ENCODE measurements around the gene NTM.

The NTM gene

GRCh38 chr11:132036220-132036619 lies 665.8 kb downstream of the NTM start:
- no peaks in the 10 kb centered on the region for H3K36me3 ChIP-seq
- TF ChIP-seq CTCF (IDR thresholded peaks at IDR 0.05; ENCODE audit: low read depth, low read length) = no peak
- H3K4me3 ChIP-seq (ENCODE audit: low read depth, low read length) = no peak overlapping the region
- no peak for DNase-seq
- H3K27me3 ChIP-seq = no peaks in the 10 kb centered on the region
- H3K9me3 ChIP-seq = no peaks in the 10 kb centered on the region; the same call in 1 of the 2 replicates
- no peaks in the 10 kb centered on the region for H3K4me1 ChIP-seq

DNA sequence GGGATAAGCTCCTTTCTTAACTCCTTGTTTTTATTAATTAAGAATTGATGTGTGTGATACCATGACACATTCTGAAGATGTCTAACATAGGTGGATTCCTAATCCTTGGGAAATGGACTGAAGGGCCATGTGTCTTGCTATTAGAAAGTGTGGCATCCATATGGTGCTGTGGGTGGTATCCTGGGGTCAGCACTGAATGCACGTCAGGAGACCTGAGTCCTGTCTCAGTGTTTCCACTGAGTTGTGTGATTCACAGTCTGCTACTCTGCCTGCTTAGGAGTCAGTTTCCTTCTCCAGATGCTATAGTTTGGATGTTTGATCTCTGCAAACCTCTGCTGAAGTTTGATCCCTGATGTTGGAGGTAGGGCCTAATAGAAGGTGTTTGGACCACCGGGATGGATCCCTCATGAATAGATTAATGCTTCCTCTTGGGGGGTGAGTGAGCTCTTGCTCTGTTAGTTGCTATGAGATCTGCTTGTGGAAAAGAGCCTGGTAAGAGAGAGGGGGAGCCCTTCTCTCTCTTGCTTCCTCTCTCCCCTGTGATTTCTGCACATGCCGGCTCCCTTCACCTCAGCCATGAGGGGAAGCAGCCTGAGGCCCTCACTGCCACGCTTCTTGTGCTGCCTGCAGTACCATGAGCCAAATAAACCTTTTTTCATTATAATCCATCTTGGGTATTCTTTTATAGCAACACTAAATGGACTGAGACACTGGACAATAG lies 666.5 kb downstream of the NTM start:
- DNase-seq = no peak
- TF ChIP-seq CTCF (IDR thresholded peaks at IDR 0.05; ENCODE audit: low read depth, low read length) = no peak
- no peak overlapping the region for H3K4me3 ChIP-seq (ENCODE audit: low read depth, low read length)
- no peaks in the 10 kb centered on the region for H3K36me3 ChIP-seq
- H3K27me3 ChIP-seq = no peaks in the 10 kb centered on the region
- H3K4me1 ChIP-seq = no peaks in the 10 kb centered on the region
- H3K9me3 ChIP-seq = no peaks in the 10 kb centered on the region; the same call in 1 of the 2 replicates

GRCh38 chr11:132037467-132037862 lies 667.0 kb downstream of the NTM start:
- Histone ChIP-seq H3K4me3 (ENCODE audit: low read depth, low read length) (no peak overlapping the region), H3K36me3 (no peaks in the 10 kb centered on the region), H3K27me3 (no peaks in the 10 kb centered on the region), H3K9me3 (no peaks in the 10 kb centered on the region; the same call in 1 of the 2 replicates), H3K4me1 (no peaks in the 10 kb centered on the region)
- TF ChIP-seq CTCF (IDR thresholded peaks at IDR 0.05; ENCODE audit: low read depth, low read length) = no peak
- no peak for DNase-seq

- TF ChIP-seq CTCF (IDR thresholded peaks at IDR 0.05; ENCODE audit: low read depth, low read length) = no peak
- no peak for DNase-seq
- Histone ChIP-seq H3K4me3 (ENCODE audit: low read depth, low read length) (no peak overlapping the region), H3K27me3 (no peaks in the 10 kb centered on the region), H3K9me3 (no peaks in the 10 kb centered on the region; the same call in 1 of the 2 replicates), H3K36me3 (no peaks in the 10 kb centered on the region), H3K4me1 (no peaks in the 10 kb centered on the region)
Observed at GRCh38 chr11:132037956-132038355, 667.5 kb downstream of the NTM start.

DNA sequence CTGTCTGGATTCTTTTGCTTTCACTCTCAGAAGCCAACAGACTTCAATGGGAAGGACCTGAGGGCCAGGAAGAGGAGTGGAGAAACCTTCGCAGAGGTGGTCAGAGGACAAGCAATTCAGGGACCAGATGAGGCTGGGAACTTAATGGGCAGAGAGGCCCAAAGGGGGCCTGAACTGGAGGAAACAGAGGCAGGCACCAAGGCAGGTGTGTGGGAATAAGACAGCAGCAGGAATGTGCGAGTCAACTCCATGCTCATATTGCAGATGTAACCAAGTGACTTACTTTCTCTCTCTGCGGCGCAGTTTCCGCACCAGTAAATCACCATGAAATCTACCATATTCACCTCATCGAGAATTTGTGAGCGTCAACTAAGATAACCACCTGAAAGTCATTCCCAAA lies 669.1 kb downstream of the NTM start:
- no peak overlapping the region for H3K4me3 ChIP-seq (ENCODE audit: low read depth, low read length)
- TF ChIP-seq CTCF (IDR thresholded peaks at IDR 0.05; ENCODE audit: low read depth, low read length) = no peak

GRCh38 chr11:132042296-132042695 lies 671.9 kb downstream of the NTM start:
- Histone ChIP-seq H3K27me3 (no peaks in the 10 kb centered on the region), H3K36me3 (no peaks in the 10 kb centered on the region), H3K4me1 (no peaks in the 10 kb centered on the region), H3K9me3 (peaks cover 4% of the 10 kb centered on the region; the same call in 1 of the 2 replicates), H3K4me3 (ENCODE audit: low read depth, low read length) (no peak overlapping the region)
- DNase-seq = no peak
- TF ChIP-seq CTCF (IDR thresholded peaks at IDR 0.05; ENCODE audit: low read depth, low read length) = no peak

More for the DNA sequence above, 669.1 kb downstream of the NTM start:
- Histone ChIP-seq H3K27me3 (no peaks in the 10 kb centered on the region), H3K36me3 (no peaks in the 10 kb centered on the region), H3K4me1 (no peaks in the 10 kb centered on the region), H3K9me3 (peaks cover 4% of the 10 kb centered on the region; the same call in 1 of the 2 replicates)
- no peak for DNase-seq

Data from BE2C (cell line).